HepG2 (cell line): ENCODE results near the gene PLPP3. TPM values are rescaled to one million over a fixed set of nuclear protein-coding genes. Genes with fewer than 3 reads are reported as not detected.

Experiments used
- AHDC1 ChIP-seq: sonication (generic); formaldehyde crosslinking; IDR thresholded peaks from 2 replicates; pipeline ENCODE4 v1.5.1; 2020; ENCODE audit warnings: mild to moderate bottlenecking, missing genetic modification reagents, borderline replicate concordance
- ATF3 ChIP-seq: sonication (generic); formaldehyde crosslinking; IDR thresholded peaks from 2 replicates; pipeline ENCODE4 v1.4.0; 2020; ENCODE audit warnings: missing genetic modification reagents
- CREB1 ChIP-seq, 2 experiments: fragments of 450-650 bp in 1 of 2; IDR thresholded peaks; 2 replicates each; pipeline ENCODE4 v1.6.1; 2016 to 2017; ENCODE audit warnings: control low read depth in 1 of 2, mild to moderate bottlenecking in 1 of 2, missing compliant biosample characterization in 1 of 2, missing genetic modification characterization in 1 of 2
- DNMT3B ChIP-seq: conservative IDR thresholded peaks from 2 replicates; pipeline ENCODE4 v1.6.1; 2016; ENCODE audit warnings: missing biosample characterization, control low read depth
- ELF3 ChIP-seq: IDR thresholded peaks from 2 replicates; pipeline ENCODE4 v1.6.1; 2016; ENCODE audit warnings: missing genetic modification reagents, missing compliant biosample characterization
- ETV5 ChIP-seq: IDR thresholded peaks from 2 replicates; pipeline ENCODE4 v1.6.1; 2018; ENCODE audit warnings: missing biosample characterization, missing genetic modification reagents, inconsistent platforms, borderline replicate concordance
- HES4 ChIP-seq: sonication (generic); formaldehyde crosslinking; IDR thresholded peaks from 2 replicates; pipeline ENCODE4 v1.9.0; 2021; ENCODE audit warnings: mild to moderate bottlenecking, missing genetic modification reagents, borderline replicate concordance
- MED1 ChIP-seq: sonication (generic); formaldehyde crosslinking; IDR thresholded peaks from 2 replicates; pipeline ENCODE4 v1.4.0; 2020; ENCODE audit warnings: missing genetic modification reagents
- MEIS2 ChIP-seq: sonication (generic); formaldehyde crosslinking; IDR thresholded peaks from 2 replicates; pipeline ENCODE4 v1.9.0; 2021; ENCODE audit warnings: mild to moderate bottlenecking, missing genetic modification reagents
- NR2F1 ChIP-seq, 2 experiments: fragments of 450-650 bp in 1 of 2; formaldehyde crosslinking in 1 of 2; IDR thresholded peaks; 2 replicates each; pipeline versions ENCODE4 v1.5.0 to v1.6.1; 2016 to 2020; ENCODE audit warnings: mild to moderate bottlenecking in 1 of 2, missing compliant biosample characterization in 1 of 2, missing genetic modification reagents in 1 of 2, moderate library complexity in 1 of 2
- PHF21A ChIP-seq: sonication (generic); formaldehyde crosslinking; IDR thresholded peaks from 2 replicates; pipeline ENCODE4 v1.5.0; 2020; ENCODE audit warnings: mild to moderate bottlenecking, missing genetic modification reagents
- POGZ ChIP-seq: sonication (generic); formaldehyde crosslinking; IDR thresholded peaks from 2 replicates; pipeline ENCODE4 v1.4.0; 2020; ENCODE audit warnings: mild to moderate bottlenecking, missing genetic modification reagents
- SOX6 ChIP-seq, 2 experiments: fragments of 450-650 bp in 1 of 2; sonication (generic) in 1 of 2; formaldehyde crosslinking in 1 of 2; IDR thresholded peaks; 2 replicates each; pipeline versions ENCODE4 v1.4.0 to v1.6.1; 2017 to 2020; ENCODE audit warnings: antibody characterized with exemption in 1 of 2, mild to moderate bottlenecking in 1 of 2, missing genetic modification reagents in 1 of 2
- ZKSCAN1 ChIP-seq: fragments of 150-350 bp; IDR thresholded peaks from 2 replicates; pipeline ENCODE4 v1.6.1; 2014; ENCODE audit warnings: low read length
- ZNF382 ChIP-seq: sonication (generic); formaldehyde crosslinking; IDR thresholded peaks from 2 replicates; pipeline ENCODE4 v1.5.0; 2020; ENCODE audit warnings: missing genetic modification reagents, mild to moderate bottlenecking, borderline replicate concordance
- ZNF629 ChIP-seq: sonication (generic); formaldehyde crosslinking; conservative IDR thresholded peaks from 2 replicates; pipeline ENCODE4 v1.5.0; 2020; ENCODE audit warnings: missing genetic modification reagents
- ZNF761 ChIP-seq: sonication (generic); formaldehyde crosslinking; conservative IDR thresholded peaks from 2 replicates; pipeline ENCODE4 v1.4.0; 2020; ENCODE audit warnings: mild to moderate bottlenecking, missing genetic modification reagents
- polyA plus RNA-seq, 8 experiments: library from polyadenylated mRNA; depleted of rRNA in 3 of 8; stranded (reverse) in 7 of 8; unstranded in 1 of 8; fragments of >200 nt; fragmentation: Illumina TruSeq in 4 of 8; extraction: Trizol in 4 of 8; gene quantifications; 2 replicates each; pipeline versions ENCODE4 v1.2.1 to v1.2.3, GENCODE V29; 2011 to 2016; ENCODE audit warnings: low read depth in 4 of 8, missing spikeins in 1 of 8, mixed read lengths in 1 of 8; ENCODE audit not compliant: insufficient read depth in 1 of 8
- total RNA-seq, 5 experiments: library from RNA; depleted of rRNA; stranded (reverse); fragments of >200 nt; fragmentation: Illumina TruSeq; extraction: Trizol; gene quantifications; 2 replicates each; pipeline ENCODE4 v1.2.3, GENCODE V29; 2016; ENCODE audit warnings: low read depth in 1 of 5
- TF ChIP-seq, protein P1 (sequence below): IDR thresholded peaks from 2 replicates; pipeline ENCODE4 v1.4.0; 2020; ENCODE audit warnings: mild to moderate bottlenecking, missing genetic modification reagents

Gene PLPP3
- total and polyA plus RNA-seq, 2 of the 13 experiments (the other 11 are each of a cell fraction or from before 2014, with no cell fraction given) = 49.7 to 65.8 TPM

GRCh38 chr1:56456435-56457101, 122.8 kb downstream of the PLPP3 start (continued):
- peak; percentile 51; the same call in 1 of the 2 replicates for TF ChIP-seq AHDC1
- peak; percentile 69; the same call in 1 of the 2 replicates for TF ChIP-seq ATF3 (CRISPR knock-in tag)
- no peak for TF ChIP-seq ZNF761 (CRISPR knock-in tag)
- TF ChIP-seq, protein P1, sequence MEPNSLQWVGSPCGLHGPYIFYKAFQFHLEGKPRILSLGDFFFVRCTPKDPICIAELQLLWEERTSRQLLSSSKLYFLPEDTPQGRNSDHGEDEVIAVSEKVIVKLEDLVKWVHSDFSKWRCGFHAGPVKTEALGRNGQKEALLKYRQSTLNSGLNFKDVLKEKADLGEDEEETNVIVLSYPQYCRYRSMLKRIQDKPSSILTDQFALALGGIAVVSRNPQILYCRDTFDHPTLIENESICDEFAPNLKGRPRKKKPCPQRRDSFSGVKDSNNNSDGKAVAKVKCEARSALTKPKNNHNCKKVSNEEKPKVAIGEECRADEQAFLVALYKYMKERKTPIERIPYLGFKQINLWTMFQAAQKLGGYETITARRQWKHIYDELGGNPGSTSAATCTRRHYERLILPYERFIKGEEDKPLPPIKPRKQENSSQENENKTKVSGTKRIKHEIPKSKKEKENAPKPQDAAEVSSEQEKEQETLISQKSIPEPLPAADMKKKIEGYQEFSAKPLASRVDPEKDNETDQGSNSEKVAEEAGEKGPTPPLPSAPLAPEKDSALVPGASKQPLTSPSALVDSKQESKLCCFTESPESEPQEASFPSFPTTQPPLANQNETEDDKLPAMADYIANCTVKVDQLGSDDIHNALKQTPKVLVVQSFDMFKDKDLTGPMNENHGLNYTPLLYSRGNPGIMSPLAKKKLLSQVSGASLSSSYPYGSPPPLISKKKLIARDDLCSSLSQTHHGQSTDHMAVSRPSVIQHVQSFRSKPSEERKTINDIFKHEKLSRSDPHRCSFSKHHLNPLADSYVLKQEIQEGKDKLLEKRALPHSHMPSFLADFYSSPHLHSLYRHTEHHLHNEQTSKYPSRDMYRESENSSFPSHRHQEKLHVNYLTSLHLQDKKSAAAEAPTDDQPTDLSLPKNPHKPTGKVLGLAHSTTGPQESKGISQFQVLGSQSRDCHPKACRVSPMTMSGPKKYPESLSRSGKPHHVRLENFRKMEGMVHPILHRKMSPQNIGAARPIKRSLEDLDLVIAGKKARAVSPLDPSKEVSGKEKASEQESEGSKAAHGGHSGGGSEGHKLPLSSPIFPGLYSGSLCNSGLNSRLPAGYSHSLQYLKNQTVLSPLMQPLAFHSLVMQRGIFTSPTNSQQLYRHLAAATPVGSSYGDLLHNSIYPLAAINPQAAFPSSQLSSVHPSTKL (CRISPR knock-in tag) = peak; percentile 44
- no peak for TF ChIP-seq ZNF382 (CRISPR knock-in tag)
- TF ChIP-seq ETV5 (CRISPR knock-in tag) = peak; percentile 60; the same call in 1 of the 2 replicates
- TF ChIP-seq PHF21A (CRISPR knock-in tag) = no peak
- peak; percentile 57 for TF ChIP-seq POGZ
- peak; percentile 37; the same call in 1 of the 2 replicates for TF ChIP-seq MEIS2 (CRISPR knock-in tag)
- no peak for TF ChIP-seq CREB1 (IDR thresholded peaks at IDR 0.05)
- TF ChIP-seq CREB1 (CRISPR knock-in tag; IDR thresholded peaks at IDR 0.05) = peak; percentile 65
- peak; percentile 88 for TF ChIP-seq ELF3 (CRISPR knock-in tag)
- TF ChIP-seq ZKSCAN1 = peak; percentile 76; the same call in 1 of the 2 replicates
- TF ChIP-seq DNMT3B (CRISPR knock-in tag) = 0 out of 2 replicates have a peak, but pooled peaks have one; percentile 4
- no peak for TF ChIP-seq SOX6 (IDR thresholded peaks at IDR 0.05)
- 0 out of 2 replicates have a peak, but pooled peaks have one; percentile 28 for TF ChIP-seq SOX6 (CRISPR knock-in tag; IDR thresholded peaks at IDR 0.05)
- peak; percentile 12; the same call in 1 of the 2 replicates for TF ChIP-seq MED1 (CRISPR knock-in tag)
- TF ChIP-seq NR2F1 (CRISPR knock-in tag; IDR thresholded peaks at IDR 0.05) = 0 out of 4 replicates have a peak, but pooled peaks of 1 of the 2 experiments have one; percentile 9
- TF ChIP-seq HES4 (CRISPR knock-in tag) = no peak
- TF ChIP-seq ZNF629 (CRISPR knock-in tag) = 0 out of 2 replicates have a peak, but pooled peaks have one; percentile 51
